ENCODE measurements around the gene LINC00237.

- no peak for TF ChIP-seq CTCF (IDR thresholded peaks at IDR 0.05)
- no peak for TF ChIP-seq POLR2A (IDR thresholded peaks at IDR 0.05)
- no peak for TF ChIP-seq POLR2AphosphoS5 (IDR thresholded peaks at IDR 0.05)
- TF ChIP-seq EP300 (IDR thresholded peaks at IDR 0.05) = no peak
Measured at GRCh38 chr20:21099751-21100577, 6.2 kb downstream of the LINC00237 start.
